ENCODE results near the gene TATDN3.
"Not testable (repeated sequence)": the region's sequence is repeated elsewhere in the genome, so short reads cannot be mapped to it uniquely, and the experiment has no call there.

Gene TATDN3

GRCh38 chr1:212833211-212834207 is 41.8 kb downstream of the TATDN3 start:
- not testable (repeated sequence) for DNase-seq

- DNase-seq, result no peak
These were observed 46.5 kb downstream of the TATDN3 start for GRCh38 chr1:212838145-212838544.

- DNase-seq, result not testable (repeated sequence)
These were observed 52.8 kb downstream of the TATDN3 start for GRCh38 chr1:212844521-212844920.

- DNase-seq, result no peak
These were observed 55.9 kb downstream of the TATDN3 start, which contains the start of gene SPATA45 for GRCh38 chr1:212847549-212847948. TSS of gene SPATA45 (minus strand) at chr1:212847649. CDS start at chr1:212836149, 11,500 bp downstream.

- no peak for DNase-seq
These were observed 60.5 kb downstream of the TATDN3 start for GRCh38 chr1:212852105-212852688.

GRCh38 chr1:212853658-212854057 is 62.0 kb downstream of the TATDN3 start:
- DNase-seq, result no peak

GRCh38 chr1:212856755-212857154 is 65.1 kb downstream of the TATDN3 start:
- DNase-seq, result no peak

GRCh38 chr1:212857992-212858460 is 66.3 kb downstream of the TATDN3 start, which contains the start of gene FLVCR1:
TSS of gene FLVCR1 (plus strand) at chr1:212858275. CDS start at chr1:212858453, 178 bp downstream.
- peak; percentile 95 for DNase-seq

GRCh38 chr1:212858461-212859265 is 67.0 kb downstream of the TATDN3 start:
- DNase-seq, result peak; percentile 18

- no peak for DNase-seq
These were observed 69.3 kb downstream of the TATDN3 start for GRCh38 chr1:212860713-212861581.

- no peak for DNase-seq
These were observed 70.5 kb downstream of the TATDN3 start for GRCh38 chr1:212862111-212862690.

GRCh38 chr1:212863345-212863744 is 71.7 kb downstream of the TATDN3 start:
- not testable (repeated sequence) for DNase-seq

- no peak for DNase-seq
These were observed 72.5 kb downstream of the TATDN3 start for GRCh38 chr1:212864201-212864600.
